C4-2B (cell line): ENCODE data around the gene SLC25A24.

Experiments used
- ZFX ChIP-seq: fragments of 450-650 bp; IDR thresholded peaks from 2 replicates; pipeline ENCODE4 v1.6.1; 2017
- TF ChIP-seq, protein P1 (sequence below): fragments of 450-650 bp; conservative IDR thresholded peaks from 2 replicates; pipeline ENCODE4 v1.5.1; 2017; ENCODE audit warnings: mild to moderate bottlenecking

DNA sequence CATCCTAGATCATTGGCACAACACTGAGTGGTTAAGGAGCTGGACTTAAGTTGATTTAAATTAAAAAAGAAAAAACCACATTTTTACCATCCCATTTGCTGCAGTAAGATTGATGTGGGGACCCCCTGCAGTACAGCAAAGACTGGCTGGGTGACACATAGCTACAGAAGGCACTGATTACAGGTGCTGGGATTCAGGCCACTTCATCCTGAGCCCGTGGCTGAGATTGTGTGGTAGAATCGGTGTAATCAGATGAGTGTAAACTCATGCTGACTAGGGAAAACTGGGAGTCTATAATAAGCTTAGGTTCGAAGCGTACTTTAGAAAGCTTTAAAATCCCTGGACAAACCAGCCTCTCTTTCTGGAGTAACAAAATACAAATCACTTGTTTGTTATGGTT lies 70.1 kb downstream of the SLC25A24 start:
- TF ChIP-seq, protein P1, sequence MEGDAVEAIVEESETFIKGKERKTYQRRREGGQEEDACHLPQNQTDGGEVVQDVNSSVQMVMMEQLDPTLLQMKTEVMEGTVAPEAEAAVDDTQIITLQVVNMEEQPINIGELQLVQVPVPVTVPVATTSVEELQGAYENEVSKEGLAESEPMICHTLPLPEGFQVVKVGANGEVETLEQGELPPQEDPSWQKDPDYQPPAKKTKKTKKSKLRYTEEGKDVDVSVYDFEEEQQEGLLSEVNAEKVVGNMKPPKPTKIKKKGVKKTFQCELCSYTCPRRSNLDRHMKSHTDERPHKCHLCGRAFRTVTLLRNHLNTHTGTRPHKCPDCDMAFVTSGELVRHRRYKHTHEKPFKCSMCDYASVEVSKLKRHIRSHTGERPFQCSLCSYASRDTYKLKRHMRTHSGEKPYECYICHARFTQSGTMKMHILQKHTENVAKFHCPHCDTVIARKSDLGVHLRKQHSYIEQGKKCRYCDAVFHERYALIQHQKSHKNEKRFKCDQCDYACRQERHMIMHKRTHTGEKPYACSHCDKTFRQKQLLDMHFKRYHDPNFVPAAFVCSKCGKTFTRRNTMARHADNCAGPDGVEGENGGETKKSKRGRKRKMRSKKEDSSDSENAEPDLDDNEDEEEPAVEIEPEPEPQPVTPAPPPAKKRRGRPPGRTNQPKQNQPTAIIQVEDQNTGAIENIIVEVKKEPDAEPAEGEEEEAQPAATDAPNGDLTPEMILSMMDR, result no peak
- no peak for TF ChIP-seq ZFX
